ENCODE results near the gene ITFG2.

The ITFG2 gene

DNA sequence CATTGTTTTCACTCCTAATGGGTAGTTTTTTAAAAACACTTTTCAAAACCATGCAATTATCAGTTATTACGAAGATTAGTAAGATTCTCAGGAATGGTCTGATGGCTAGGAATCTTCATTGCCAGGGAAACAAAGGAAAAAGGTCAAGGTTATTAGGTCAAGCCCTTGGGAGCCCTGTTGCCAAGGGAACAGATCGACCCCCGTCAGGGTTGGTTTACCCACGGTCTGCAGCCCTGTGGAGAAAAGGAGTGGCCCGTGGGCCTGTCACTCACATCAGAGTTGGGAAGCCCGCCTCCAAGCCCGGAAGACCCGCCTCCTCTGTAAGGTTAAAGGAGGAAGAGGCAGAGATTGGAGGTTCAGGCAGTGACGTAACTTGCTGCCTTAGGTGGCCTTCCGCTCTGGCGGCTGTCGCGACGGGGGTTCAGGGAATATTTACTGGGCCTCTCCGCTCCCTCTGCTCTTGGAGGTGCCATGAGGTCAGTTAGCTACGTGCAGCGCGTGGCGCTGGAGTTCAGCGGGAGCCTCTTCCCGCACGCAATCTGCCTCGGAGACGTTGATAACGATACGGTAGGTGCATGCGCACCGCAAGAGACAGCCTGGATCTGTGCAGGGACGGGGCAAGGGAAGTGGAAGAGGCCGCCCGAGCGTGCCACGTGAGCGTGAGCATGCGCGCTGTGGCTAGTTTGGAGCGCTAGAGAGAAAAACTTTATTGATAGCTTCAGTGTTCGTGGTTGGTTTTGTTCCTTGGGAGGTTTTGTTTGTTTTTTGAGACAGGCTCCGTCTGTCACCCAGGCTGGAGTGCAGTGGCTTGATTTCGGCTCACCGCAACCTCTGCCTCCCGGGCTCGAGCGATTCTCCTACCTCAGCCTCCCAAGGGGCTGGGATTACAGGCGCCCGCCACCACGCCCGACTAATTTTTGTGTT lies at the start of gene ITFG2:
Gene ITFG2 (plus strand): TSS at position 379 of the 924 bp plus-strand sequence. CDS start 93 bp downstream, at position 472.
- H3K9me3 ChIP-seq (ENCODE audit: insufficient read depth, low read length), result no peaks in the 10 kb centered on the region
- peak within 1 kb of the TSS; percentile 86 for H3K27ac ChIP-seq (ENCODE audit: low read length)
- H4K20me1 ChIP-seq (ENCODE audit: insufficient read depth, low read length), result no peaks in the 10 kb centered on the region
- H3K27me3 ChIP-seq (ENCODE audit: low read depth, low read length), result no peaks in the 10 kb centered on the region
- H3K9ac ChIP-seq (ENCODE audit: low read length), result peak within 1 kb of the TSS; percentile 82
- peak within 1 kb of the TSS; percentile 89 for H3K4me3 ChIP-seq (ENCODE audit: low read length)
- H3K4me1 ChIP-seq (ENCODE audit: low read length), result peaks cover 13% of the 10 kb centered on the region
- peak within 1 kb of the TSS; percentile 89 for H3K4me2 ChIP-seq (ENCODE audit: low read length)
- peaks cover 32% of the 10 kb centered on the region for H3K79me2 ChIP-seq (ENCODE audit: low read length)
- no peak for TF ChIP-seq EZH2phosphoT487 (IDR thresholded peaks at IDR 0.05; ENCODE audit: low read depth)
- TF ChIP-seq, protein P1, sequence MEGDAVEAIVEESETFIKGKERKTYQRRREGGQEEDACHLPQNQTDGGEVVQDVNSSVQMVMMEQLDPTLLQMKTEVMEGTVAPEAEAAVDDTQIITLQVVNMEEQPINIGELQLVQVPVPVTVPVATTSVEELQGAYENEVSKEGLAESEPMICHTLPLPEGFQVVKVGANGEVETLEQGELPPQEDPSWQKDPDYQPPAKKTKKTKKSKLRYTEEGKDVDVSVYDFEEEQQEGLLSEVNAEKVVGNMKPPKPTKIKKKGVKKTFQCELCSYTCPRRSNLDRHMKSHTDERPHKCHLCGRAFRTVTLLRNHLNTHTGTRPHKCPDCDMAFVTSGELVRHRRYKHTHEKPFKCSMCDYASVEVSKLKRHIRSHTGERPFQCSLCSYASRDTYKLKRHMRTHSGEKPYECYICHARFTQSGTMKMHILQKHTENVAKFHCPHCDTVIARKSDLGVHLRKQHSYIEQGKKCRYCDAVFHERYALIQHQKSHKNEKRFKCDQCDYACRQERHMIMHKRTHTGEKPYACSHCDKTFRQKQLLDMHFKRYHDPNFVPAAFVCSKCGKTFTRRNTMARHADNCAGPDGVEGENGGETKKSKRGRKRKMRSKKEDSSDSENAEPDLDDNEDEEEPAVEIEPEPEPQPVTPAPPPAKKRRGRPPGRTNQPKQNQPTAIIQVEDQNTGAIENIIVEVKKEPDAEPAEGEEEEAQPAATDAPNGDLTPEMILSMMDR (IDR thresholded peaks at IDR 0.05; ENCODE audit: low read depth, low read length), result no peak
- H2AFZ ChIP-seq (ENCODE audit: low read depth, low read length), result peak within 1 kb of the TSS; percentile 88
- peaks cover 11% of the 10 kb centered on the region for H3K36me3 ChIP-seq (replicated peaks; ENCODE audit: low read depth, low read length)

DNA sequence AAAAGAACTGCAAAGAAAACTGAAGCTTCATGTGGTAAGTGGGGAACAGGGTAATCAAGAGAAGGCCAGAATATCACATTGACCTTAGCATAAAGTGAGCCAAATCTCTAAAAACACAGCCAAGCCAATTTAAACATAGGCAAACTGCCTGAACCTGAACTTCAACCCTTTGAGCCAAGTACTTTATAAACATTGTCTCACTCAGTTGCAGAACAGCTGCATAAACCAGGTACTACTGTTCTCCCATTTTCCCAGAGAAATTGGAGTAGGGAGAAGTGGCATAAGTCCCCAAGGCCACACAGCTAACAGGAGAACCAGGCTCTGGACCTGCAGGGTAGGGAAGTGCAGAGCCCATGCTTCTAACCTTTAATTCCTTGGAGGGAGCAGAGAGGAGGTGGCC lies 48.1 kb upstream of the ITFG2 start:
- H2AFZ ChIP-seq (ENCODE audit: low read depth, low read length), result no peak overlapping the region
- H3K27ac ChIP-seq (ENCODE audit: low read length), result no peak overlapping the region
- no peak overlapping the region for H3K9ac ChIP-seq (ENCODE audit: low read length)
- H4K20me1 ChIP-seq (ENCODE audit: insufficient read depth, low read length), result no peaks in the 10 kb centered on the region
- H3K4me1 ChIP-seq (ENCODE audit: low read length), result no peaks in the 10 kb centered on the region
- H3K36me3 ChIP-seq (replicated peaks; ENCODE audit: low read depth, low read length), result no peaks in the 10 kb centered on the region
- no peaks in the 10 kb centered on the region for H3K79me2 ChIP-seq (ENCODE audit: low read length)
- H3K4me3 ChIP-seq (ENCODE audit: low read length), result no peak overlapping the region
- no peaks in the 10 kb centered on the region for H3K9me3 ChIP-seq (ENCODE audit: insufficient read depth, low read length)
- no peak overlapping the region for H3K4me2 ChIP-seq (ENCODE audit: low read length)
- peaks cover 26% of the 10 kb centered on the region for H3K27me3 ChIP-seq (ENCODE audit: low read depth, low read length)
- TF ChIP-seq, protein P1 (IDR thresholded peaks at IDR 0.05; ENCODE audit: low read depth, low read length), result no peak
- TF ChIP-seq EZH2phosphoT487 (IDR thresholded peaks at IDR 0.05; ENCODE audit: low read depth), result no peak

DNA sequence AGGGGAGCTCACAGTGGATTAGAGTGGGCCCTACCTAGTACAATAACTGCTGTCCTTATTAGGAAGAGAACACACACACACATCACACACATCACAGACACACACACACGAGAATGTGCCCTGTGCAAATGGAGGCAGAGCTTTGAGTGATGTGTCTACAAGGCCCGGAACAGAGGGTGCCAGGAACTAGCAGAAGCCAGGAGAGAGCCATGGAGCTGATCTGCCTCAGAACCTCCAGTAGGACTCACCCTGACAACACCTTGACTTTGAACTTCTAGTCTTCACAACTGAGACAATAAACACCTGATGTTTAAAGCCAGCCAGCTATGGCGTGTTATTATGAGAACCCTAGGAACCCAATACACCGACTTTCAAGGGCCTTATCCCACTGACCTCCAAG lies 47.4 kb upstream of the ITFG2 start:
- H3K9ac ChIP-seq (ENCODE audit: low read length), result no peak overlapping the region
- no peaks in the 10 kb centered on the region for H3K4me1 ChIP-seq (ENCODE audit: low read length)
- no peak overlapping the region for H3K4me2 ChIP-seq (ENCODE audit: low read length)
- H3K79me2 ChIP-seq (ENCODE audit: low read length), result no peaks in the 10 kb centered on the region
- H3K27me3 ChIP-seq (ENCODE audit: low read depth, low read length), result peaks cover 22% of the 10 kb centered on the region
- H4K20me1 ChIP-seq (ENCODE audit: insufficient read depth, low read length), result no peaks in the 10 kb centered on the region
- H3K36me3 ChIP-seq (replicated peaks; ENCODE audit: low read depth, low read length), result no peaks in the 10 kb centered on the region
- no peaks in the 10 kb centered on the region for H3K9me3 ChIP-seq (ENCODE audit: insufficient read depth, low read length)
- no peak for TF ChIP-seq EZH2phosphoT487 (IDR thresholded peaks at IDR 0.05; ENCODE audit: low read depth)
- TF ChIP-seq, protein P1 (IDR thresholded peaks at IDR 0.05; ENCODE audit: low read depth, low read length), result no peak
- no peak overlapping the region for H3K27ac ChIP-seq (ENCODE audit: low read length)
- H2AFZ ChIP-seq (ENCODE audit: low read depth, low read length), result no peak overlapping the region
- H3K4me3 ChIP-seq (ENCODE audit: low read length), result no peak overlapping the region

DNA sequence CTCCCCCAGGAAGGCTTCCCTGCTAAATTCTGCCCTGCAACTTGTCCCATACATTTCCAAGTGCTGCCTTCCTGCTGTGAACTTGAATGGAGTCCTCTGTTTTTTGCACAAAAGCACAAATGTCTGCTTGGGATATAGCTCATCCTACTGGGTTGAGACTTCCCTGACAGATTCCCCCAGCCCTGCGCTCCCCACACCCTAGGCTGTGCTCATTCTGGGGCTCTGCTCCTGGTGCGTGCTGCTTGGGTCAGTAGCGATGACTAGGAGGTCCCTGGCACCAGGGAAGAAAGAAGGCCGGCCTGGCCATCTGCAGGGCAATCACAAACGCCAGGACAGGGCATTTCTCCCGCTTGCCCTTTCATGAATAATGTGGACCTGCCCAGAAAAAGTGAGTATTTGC lies 46.9 kb upstream of the ITFG2 start:
- H4K20me1 ChIP-seq (ENCODE audit: insufficient read depth, low read length), result no peaks in the 10 kb centered on the region
- no peaks in the 10 kb centered on the region for H3K79me2 ChIP-seq (ENCODE audit: low read length)
- H3K4me3 ChIP-seq (ENCODE audit: low read length), result no peak overlapping the region
- no peak overlapping the region for H3K4me2 ChIP-seq (ENCODE audit: low read length)
- TF ChIP-seq, protein P1 (IDR thresholded peaks at IDR 0.05; ENCODE audit: low read depth, low read length), result no peak
- no peak for TF ChIP-seq EZH2phosphoT487 (IDR thresholded peaks at IDR 0.05; ENCODE audit: low read depth)
- H3K27ac ChIP-seq (ENCODE audit: low read length), result no peak overlapping the region
- H3K36me3 ChIP-seq (replicated peaks; ENCODE audit: low read depth, low read length), result no peaks in the 10 kb centered on the region
- no peaks in the 10 kb centered on the region for H3K9me3 ChIP-seq (ENCODE audit: insufficient read depth, low read length)
- H3K9ac ChIP-seq (ENCODE audit: low read length), result no peak overlapping the region
- no peak overlapping the region for H2AFZ ChIP-seq (ENCODE audit: low read depth, low read length)
- no peaks in the 10 kb centered on the region for H3K4me1 ChIP-seq (ENCODE audit: low read length)
- peaks cover 19% of the 10 kb centered on the region for H3K27me3 ChIP-seq (ENCODE audit: low read depth, low read length)

All from OCI-LY3 (cell line).